CD4-positive, CD25-positive, alpha-beta regulatory T cell (primary cell): ENCODE measurements around the gene CCR4. TPM values are rescaled to one million over a fixed set of nuclear protein-coding genes. Genes with fewer than 3 reads are reported as not detected.
"Not testable (repeated sequence)": the region's sequence is repeated elsewhere in the genome, so short reads cannot be mapped to it uniquely, and the experiment has no call there.

Experiments
- ATAC-seq, 2 donors: fragments of 150-1000 bp; cut with Tn5 transposase; one replicate each; pipeline ENCODE4 v1.10.0; 2021; ENCODE audit warnings: low read depth in 2 of 2, moderate number of reproducible peaks in 2 of 2, moderate library complexity in 1 of 2
- DNase-seq, 3 donors: peaks; one replicate each; pipeline versions ENCODE4 v3.0.0 to v3.0.0-alpha.2; 2012 to 2022; ENCODE audit warnings: mixed read lengths in 1 of 3
- H3K27ac ChIP-seq: one replicate; pipeline ENCODE4 v1.7.0; 2013; ENCODE audit warnings: mild to moderate bottlenecking, low read length; ENCODE audit not compliant: insufficient read depth, poor library complexity, severe bottlenecking
- H3K27me3 ChIP-seq: one replicate; pipeline ENCODE4 v1.7.0; 2013; ENCODE audit warnings: low read length; ENCODE audit not compliant: control insufficient read depth, insufficient read depth
- H3K36me3 ChIP-seq: one replicate; pipeline ENCODE4 v1.7.0; 2013; ENCODE audit warnings: mild to moderate bottlenecking, low read length, moderate library complexity; ENCODE audit not compliant: control insufficient read depth, insufficient read depth
- H3K4me1 ChIP-seq: 2 replicates; pipeline ENCODE4 v1.7.0; 2013; ENCODE audit warnings: mild to moderate bottlenecking, low read length; ENCODE audit not compliant: insufficient read depth, control insufficient read depth, poor library complexity, severe bottlenecking
- H3K4me3 ChIP-seq: one replicate; pipeline ENCODE4 v1.7.0; 2013; ENCODE audit warnings: low read depth, mild to moderate bottlenecking, low read length, moderate library complexity
- H3K9me3 ChIP-seq, 2 experiments: 1 replicate in 1 of 2; 2 replicates in 1 of 2; pipeline ENCODE4 v1.7.0; 2013; ENCODE audit warnings: low read length in 2 of 2, mild to moderate bottlenecking in 1 of 2, moderate library complexity in 1 of 2; ENCODE audit not compliant: control insufficient read depth in 2 of 2
- H3K27ac Mint-ChIP-seq, 3 donors: one replicate each; pipeline ENCODE4 v1.8.0; 2020 to 2022; ENCODE audit warnings: mild to moderate bottlenecking in 3 of 3, mixed read lengths in 3 of 3, moderate library complexity in 2 of 3
- H3K27me3 Mint-ChIP-seq: one replicate; pipeline ENCODE4 v1.8.0; 2022; ENCODE audit warnings: mild to moderate bottlenecking, mixed read lengths
- H3K36me3 Mint-ChIP-seq: one replicate; pipeline ENCODE4 v1.8.0; 2020; ENCODE audit warnings: mixed read lengths
- H3K4me1 Mint-ChIP-seq, 4 donors: one replicate each; pipeline ENCODE4 v1.8.0; 2020 to 2022; ENCODE audit warnings: mixed read lengths in 4 of 4, mild to moderate bottlenecking in 1 of 4
- H3K4me3 Mint-ChIP-seq, 4 donors: one replicate each; pipeline ENCODE4 v1.8.0; 2020 to 2022; ENCODE audit warnings: mild to moderate bottlenecking in 4 of 4, mixed read lengths in 4 of 4, moderate library complexity in 3 of 4
- H3K9me3 Mint-ChIP-seq, 7 donors: one replicate each; pipeline ENCODE4 v1.8.0; 2020 to 2022; ENCODE audit warnings: mixed read lengths in 7 of 7, mild to moderate bottlenecking in 3 of 7, moderate library complexity in 2 of 7
- polyA plus RNA-seq, 4 donors: library from polyadenylated mRNA; unstranded; fragments of 300-500 nt; fragmentation: Illumina TruSeq; gene quantifications; one replicate each; pipeline ENCODE4 v1.2.3, GENCODE V29; 2021
- total RNA-seq: library from RNA; stranded (reverse); gene quantifications from one replicate; pipeline ENCODE4 v1.2.3, GENCODE V29; 2022

The CCR4 gene
- total RNA-seq (366 TPM), polyA plus RNA-seq (100 to 1,000 TPM in 1 of 4 donors, 10 to 100 TPM in 3; 80.8 to 109 (median 93.6) TPM)

- H3K9me3 ChIP-seq: no peaks in the 10 kb centered on the region
- ATAC-seq (peak; percentile 77 to 80), DNase-seq (peak; percentile 55 to 89 (median 58))
- H3K36me3 ChIP-seq: peaks cover 25% of the 10 kb centered on the region
- H3K36me3 Mint-ChIP-seq: peaks cover 34% of the 10 kb centered on the region
- H3K27ac Mint-ChIP-seq: peak within 1 kb of the TSS; percentile 93 to 98 (median 95)
- peaks cover 0 to 2% (median 0%) of the 10 kb centered on the region in 7 donors for H3K9me3 Mint-ChIP-seq
- H3K27me3 ChIP-seq: no peaks in the 10 kb centered on the region
- peaks cover 20 to 73% (median 38%) of the 10 kb centered on the region in 4 donors for H3K4me1 Mint-ChIP-seq
- H3K27ac ChIP-seq: peak within 1 kb of the TSS; percentile 89
- peaks cover 60% of the 10 kb centered on the region for H3K4me1 ChIP-seq
- peak within 1 kb of the TSS; percentile 99 for H3K4me3 ChIP-seq
- peak within 1 kb of the TSS; percentile 94 to 99 (median 96) for H3K4me3 Mint-ChIP-seq
- no peaks in the 10 kb centered on the region for H3K27me3 Mint-ChIP-seq
These were observed at the start of gene CCR4 for GRCh38 chr3:32951410-32951811. CCR4 (plus strand) TSS chr3:32951644; CDS start chr3:32953423, 1,779 bp downstream.

- H3K4me3 ChIP-seq, H3K36me3 ChIP-seq, H3K36me3 Mint-ChIP-seq, H3K9me3 Mint-ChIP-seq, H3K27me3 ChIP-seq, H3K27ac Mint-ChIP-seq, H3K27ac ChIP-seq, H3K9me3 ChIP-seq: not testable (repeated sequence)
- Mint-ChIP-seq H3K27me3 (peaks cover 15% of the 10 kb centered on the region), H3K4me3 (peak overlapping the region; percentile 19 to 92 (median 81)), H3K4me1 (peaks cover 0 to 19% (median 9%) of the 10 kb centered on the region in 4 donors)
- ATAC-seq (peak; percentile 67 to 75), DNase-seq (peak; percentile 13 to 67 (median 41))
- peaks cover 11% of the 10 kb centered on the region for H3K4me1 ChIP-seq
These were observed 48.5 kb upstream of the CCR4 start for GRCh38 chr3:32902887-32903371.

GRCh38 chr3:32903953-32904352 is 47.5 kb upstream of the CCR4 start:
- peaks cover 0 to 1% (median 0%) of the 10 kb centered on the region in 7 donors for H3K9me3 Mint-ChIP-seq

GRCh38 chr3:32909999-32910398 is 41.4 kb upstream of the CCR4 start:
- Histone ChIP-seq H3K4me3 (no peak overlapping the region), H3K9me3 (no peaks in the 10 kb centered on the region), H3K27me3 (no peaks in the 10 kb centered on the region), H3K4me1 (peaks cover 25% of the 10 kb centered on the region), H3K36me3 (no peaks in the 10 kb centered on the region), H3K27ac (no peak overlapping the region)
- H3K4me3 Mint-ChIP-seq: peak overlapping the region in 1 of 4 donors; percentile 58
- H3K36me3 Mint-ChIP-seq: peaks cover 7% of the 10 kb centered on the region
- DNase-seq: no peak
- H3K9me3 Mint-ChIP-seq: peaks cover 0 to 6% (median 4%) of the 10 kb centered on the region in 7 donors
- H3K27me3 Mint-ChIP-seq: peaks cover 9% of the 10 kb centered on the region
- ATAC-seq: no peak
- peaks cover 10 to 42% (median 25%) of the 10 kb centered on the region in 4 donors for H3K4me1 Mint-ChIP-seq
- peak overlapping the region in 2 of 3 donors; percentile 51 to 54 for H3K27ac Mint-ChIP-seq

More at GRCh38 chr3:32903953-32904352, 47.5 kb upstream of the CCR4 start:
- no peaks in the 10 kb centered on the region for H3K36me3 Mint-ChIP-seq
- peak overlapping the region in 1 of 3 donors; percentile 48 for H3K27ac Mint-ChIP-seq
- Histone ChIP-seq H3K9me3 (no peaks in the 10 kb centered on the region), H3K27me3 (peaks cover 5% of the 10 kb centered on the region), H3K36me3 (no peaks in the 10 kb centered on the region), H3K27ac (no peak overlapping the region), H3K4me1 (peaks cover 11% of the 10 kb centered on the region), H3K4me3 (no peak overlapping the region)
- peaks cover 16% of the 10 kb centered on the region for H3K27me3 Mint-ChIP-seq
- ATAC-seq: no peak
- peaks cover 0 to 19% (median 9%) of the 10 kb centered on the region in 4 donors for H3K4me1 Mint-ChIP-seq
- peak overlapping the region in 2 of 4 donors; percentile 76 to 81 for H3K4me3 Mint-ChIP-seq
- DNase-seq: no peak

- Mint-ChIP-seq H3K4me1 (peaks cover 10 to 42% (median 25%) of the 10 kb centered on the region in 4 donors), H3K36me3 (peaks cover 7% of the 10 kb centered on the region), H3K27ac (peak overlapping the region in 1 of 3 donors; percentile 72), H3K9me3 (peaks cover 0 to 6% (median 4%) of the 10 kb centered on the region in 7 donors), H3K27me3 (peaks cover 6% of the 10 kb centered on the region), H3K4me3 (peak overlapping the region in 1 of 4 donors; percentile 28)
- DNase-seq: no peak
- no peak for ATAC-seq
- Histone ChIP-seq H3K9me3 (no peaks in the 10 kb centered on the region), H3K36me3 (no peaks in the 10 kb centered on the region), H3K27ac (no peak overlapping the region), H3K27me3 (no peaks in the 10 kb centered on the region), H3K4me3 (peak overlapping the region; percentile 18), H3K4me1 (peaks cover 25% of the 10 kb centered on the region)
These were observed 40.5 kb upstream of the CCR4 start for GRCh38 chr3:32910954-32911353.

- Histone ChIP-seq H3K4me1 (peaks cover 25% of the 10 kb centered on the region), H3K9me3 (peaks cover under 1 to 2% of the 10 kb centered on the region in 2 experiments), H3K27me3 (no peaks in the 10 kb centered on the region), H3K27ac (peak overlapping the region; percentile 71), H3K36me3 (no peaks in the 10 kb centered on the region), H3K4me3 (no peak overlapping the region)
- Mint-ChIP-seq H3K36me3 (peaks cover 12% of the 10 kb centered on the region), H3K27me3 (peaks cover 4% of the 10 kb centered on the region), H3K4me1 (peaks cover 10 to 42% (median 25%) of the 10 kb centered on the region in 4 donors), H3K4me3 (peak overlapping the region; percentile 10 to 73 (median 34)), H3K9me3 (peaks cover 3 to 8% (median 4%) of the 10 kb centered on the region in 7 donors), H3K27ac (peak overlapping the region; percentile 90 to 97 (median 95))
- peak; percentile 5 to 91 (median 76) for DNase-seq
- ATAC-seq: peak; percentile 88 to 94
These were observed 39.4 kb upstream of the CCR4 start for GRCh38 chr3:32912046-32912445.

- Mint-ChIP-seq H3K4me1 (peaks cover 10 to 44% (median 25%) of the 10 kb centered on the region in 4 donors), H3K4me3 (peak overlapping the region in 1 of 4 donors; percentile 47), H3K27ac (peak overlapping the region; percentile 59 to 94 (median 76)), H3K9me3 (peaks cover 6 to 18% (median 7%) of the 10 kb centered on the region in 7 donors), H3K27me3 (no peaks in the 10 kb centered on the region), H3K36me3 (peaks cover 13% of the 10 kb centered on the region)
- no peak overlapping the region for H3K27ac ChIP-seq
- H3K9me3 ChIP-seq: peaks cover 4 to 6% of the 10 kb centered on the region in 2 experiments
- ATAC-seq (no peak), DNase-seq (no peak)
- no peak overlapping the region for H3K4me3 ChIP-seq
- H3K4me1 ChIP-seq: peaks cover 25% of the 10 kb centered on the region
- no peaks in the 10 kb centered on the region for H3K27me3 ChIP-seq
- no peaks in the 10 kb centered on the region for H3K36me3 ChIP-seq
These were observed 37.5 kb upstream of the CCR4 start for GRCh38 chr3:32913790-32914446.
